ENCODE results near the gene HCN2. TPM values are rescaled to one million over a fixed set of nuclear protein-coding genes. Genes with fewer than 3 reads are reported as not detected.

Gene HCN2
- total and polyA plus RNA-seq, 9 of the 15 experiments (the other 6 are each of a cell fraction or from before 2014, with no cell fraction given) = 0.29 to 4.2 (median 0.82) TPM; not detected in 2

- peak; percentile 65; the same call in 1 of the 2 replicates for TF ChIP-seq AFF4 (CRISPR knock-in tag; IDR thresholded peaks at IDR 0.05)
- no peak for TF ChIP-seq ERF (CRISPR knock-in tag; IDR thresholded peaks at IDR 0.05)
- TF ChIP-seq TAF1 (IDR thresholded peaks at IDR 0.05; ENCODE audit: control insufficient read depth, extremely low read depth, insufficient read depth, low read length, severe bottlenecking) = peak; percentile 5
- no peak for TF ChIP-seq EWSR1 (IDR thresholded peaks at IDR 0.05; ENCODE audit: borderline replicate concordance, low read depth, partially characterized antibody)
- TF ChIP-seq ZNF133 (CRISPR knock-in tag; IDR thresholded peaks at IDR 0.05) = no peak
- TF ChIP-seq KDM1A (IDR thresholded peaks at IDR 0.05) = 0 out of 4 replicates have a peak, but pooled peaks of 1 of the 2 experiments have one; percentile 24
- TF ChIP-seq, protein P1, sequence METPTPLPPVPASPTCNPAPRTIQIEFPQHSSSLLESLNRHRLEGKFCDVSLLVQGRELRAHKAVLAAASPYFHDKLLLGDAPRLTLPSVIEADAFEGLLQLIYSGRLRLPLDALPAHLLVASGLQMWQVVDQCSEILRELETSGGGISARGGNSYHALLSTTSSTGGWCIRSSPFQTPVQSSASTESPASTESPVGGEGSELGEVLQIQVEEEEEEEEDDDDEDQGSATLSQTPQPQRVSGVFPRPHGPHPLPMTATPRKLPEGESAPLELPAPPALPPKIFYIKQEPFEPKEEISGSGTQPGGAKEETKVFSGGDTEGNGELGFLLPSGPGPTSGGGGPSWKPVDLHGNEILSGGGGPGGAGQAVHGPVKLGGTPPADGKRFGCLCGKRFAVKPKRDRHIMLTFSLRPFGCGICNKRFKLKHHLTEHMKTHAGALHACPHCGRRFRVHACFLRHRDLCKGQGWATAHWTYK (CRISPR knock-in tag; IDR thresholded peaks at IDR 0.05) = no peak
- no peak for TF ChIP-seq ZNF12 (CRISPR knock-in tag; IDR thresholded peaks at IDR 0.05)
- TF ChIP-seq TBP (optimal IDR thresholded peaks at IDR 0.05; ENCODE audit: low read depth, low read length) = peak; percentile 20
- TF ChIP-seq HMG20A (CRISPR knock-in tag; conservative IDR thresholded peaks at IDR 0.05) = no peak
- no peak for TF ChIP-seq ZNF41 (CRISPR knock-in tag; conservative IDR thresholded peaks at IDR 0.05)
- peak; percentile 64; the same call in 1 of the 2 replicates for TF ChIP-seq PKNOX1 (IDR thresholded peaks at IDR 0.05)
- TF ChIP-seq JUNB (CRISPR knock-in tag; conservative IDR thresholded peaks at IDR 0.05) = no peak
- peak; percentile 33; the same call in 1 of the 2 replicates for TF ChIP-seq ZFX (CRISPR knock-in tag; IDR thresholded peaks at IDR 0.05)
Observed at GRCh38 chr19:571566-571974, 18.1 kb upstream of the HCN2 start (continued).
